HEK293T (cell line): Measurements from ENCODE around the gene PDCD1LG2.

Experiments used
- CTCF ChIA-PET: fragments of 350-600 bp; formaldehyde crosslinking; extraction: SDS; loops from one replicate; lab custom pipeline; 2021; ENCODE audit warnings: antibody characterized with exemption, inconsistent platforms; lab: Yijun Ruan, JAX
- POLR2A ChIA-PET: fragments of 350-600 bp; formaldehyde crosslinking; extraction: SDS; loops from one replicate; lab custom pipeline; 2020; ENCODE audit warnings: antibody characterized with exemption, inconsistent platforms; lab: Yijun Ruan, JAX
- DNase-seq: peaks from one replicate; pipeline ENCODE4 v3.0.0; 2012; ENCODE audit warnings: mixed read lengths; ENCODE audit errors: extremely low spot score
- ARNT ChIP-seq: fragments of 450-650 bp; IDR thresholded peaks from 2 replicates; pipeline ENCODE4 v1.6.1; 2017; ENCODE audit warnings: mild to moderate bottlenecking
- BHLHE40 ChIP-seq: fragments of 450-650 bp; IDR thresholded peaks from 2 replicates; pipeline ENCODE4 v1.6.1; 2016; ENCODE audit warnings: mild to moderate bottlenecking, moderate library complexity, borderline replicate concordance
- CTBP1 ChIP-seq: fragments of 450-650 bp; IDR thresholded peaks from 2 replicates; pipeline ENCODE4 v1.6.1; 2016; ENCODE audit warnings: borderline replicate concordance
- ELF4 ChIP-seq: fragments of 450-650 bp; IDR thresholded peaks from 2 replicates; pipeline ENCODE4 v1.6.1; 2017; ENCODE audit warnings: antibody characterized with exemption
- FOXA1 ChIP-seq: fragments of 450-650 bp; IDR thresholded peaks from 2 replicates; pipeline ENCODE4 v1.6.1; 2016; ENCODE audit warnings: mild to moderate bottlenecking
- FOXK2 ChIP-seq: fragments of 450-650 bp; IDR thresholded peaks from 2 replicates; pipeline ENCODE4 v1.6.1; 2016; ENCODE audit warnings: mild to moderate bottlenecking
- FOXM1 ChIP-seq: fragments of 450-650 bp; IDR thresholded peaks from 2 replicates; pipeline ENCODE4 v1.6.1; 2017; ENCODE audit warnings: mild to moderate bottlenecking, borderline replicate concordance
- HDGF ChIP-seq: fragments of 450-650 bp; IDR thresholded peaks from 2 replicates; pipeline ENCODE4 v1.6.1; 2017; ENCODE audit warnings: antibody characterized with exemption, borderline replicate concordance
- L3MBTL2 ChIP-seq: fragments of 450-650 bp; conservative IDR thresholded peaks from 2 replicates; pipeline ENCODE4 v1.6.1; 2016; ENCODE audit warnings: mild to moderate bottlenecking
- LEF1 ChIP-seq: fragments of 450-650 bp; IDR thresholded peaks from 2 replicates; pipeline ENCODE4 v1.6.1; 2017; ENCODE audit warnings: mild to moderate bottlenecking, borderline replicate concordance
- NFRKB ChIP-seq: fragments of 450-650 bp; IDR thresholded peaks from 2 replicates; pipeline ENCODE4 v1.6.1; 2016; ENCODE audit warnings: mild to moderate bottlenecking, moderate library complexity
- SP1 ChIP-seq: fragments of 450-650 bp; IDR thresholded peaks from 2 replicates; pipeline ENCODE4 v1.6.1; 2017
- SUZ12 ChIP-seq: fragments of 450-650 bp; IDR thresholded peaks from 2 replicates; pipeline ENCODE4 v1.6.1; 2016; ENCODE audit warnings: mild to moderate bottlenecking
- TARDBP ChIP-seq: fragments of 450-650 bp; IDR thresholded peaks from 2 replicates; pipeline ENCODE4 v1.6.1; 2016
- ZNF384 ChIP-seq: fragments of 450-650 bp; IDR thresholded peaks from 2 replicates; pipeline ENCODE4 v1.6.1; 2016
- TF ChIP-seq, protein P1 (sequence below): fragments of 450-650 bp; IDR thresholded peaks from 2 replicates; pipeline ENCODE4 v1.6.1; 2016

Gene PDCD1LG2

DNA sequence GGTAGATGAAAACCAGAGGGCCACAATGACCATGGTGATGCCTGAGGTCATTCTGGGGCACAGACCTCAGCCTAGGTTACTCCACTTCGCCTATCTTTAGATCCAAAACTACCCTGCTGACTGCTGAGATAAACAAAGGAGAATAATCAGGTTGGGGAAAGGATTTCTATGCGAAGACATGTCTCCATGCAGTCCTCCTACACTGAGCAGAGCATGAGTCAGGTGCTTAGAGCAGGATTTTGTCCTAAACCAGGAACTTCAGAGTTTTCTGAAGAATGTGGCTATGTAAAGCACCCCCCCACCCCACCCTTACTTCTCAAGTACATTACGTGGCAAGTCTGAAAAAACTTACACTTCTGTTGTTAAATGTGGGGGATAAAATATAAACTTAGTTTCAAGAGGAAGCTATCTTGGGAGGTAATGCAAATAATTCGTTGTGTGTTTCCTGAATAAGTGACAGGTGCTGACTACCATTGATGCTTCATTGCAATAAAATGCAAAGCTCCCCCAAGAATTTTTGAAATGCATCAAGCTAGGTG is 19.4 kb downstream of the PDCD1LG2 start:
- no peak for DNase-seq
- ChIA-PET CTCF (interaction anchor here (0.9 kb wide), 1 partner anchor 8 kb away, joined by 13 read pairs; no protein-coding TSS in a partner anchor), POLR2A (no interaction called here)
- no peak for TF ChIP-seq ELF4
- TF ChIP-seq SUZ12 = no peak
- TF ChIP-seq NFRKB = no peak
- no peak for TF ChIP-seq HDGF
- no peak for TF ChIP-seq ZNF384
- no peak for TF ChIP-seq FOXM1
- TF ChIP-seq BHLHE40 = no peak
- TF ChIP-seq L3MBTL2 = no peak
- TF ChIP-seq FOXA1 = no peak
- TF ChIP-seq, protein P1, sequence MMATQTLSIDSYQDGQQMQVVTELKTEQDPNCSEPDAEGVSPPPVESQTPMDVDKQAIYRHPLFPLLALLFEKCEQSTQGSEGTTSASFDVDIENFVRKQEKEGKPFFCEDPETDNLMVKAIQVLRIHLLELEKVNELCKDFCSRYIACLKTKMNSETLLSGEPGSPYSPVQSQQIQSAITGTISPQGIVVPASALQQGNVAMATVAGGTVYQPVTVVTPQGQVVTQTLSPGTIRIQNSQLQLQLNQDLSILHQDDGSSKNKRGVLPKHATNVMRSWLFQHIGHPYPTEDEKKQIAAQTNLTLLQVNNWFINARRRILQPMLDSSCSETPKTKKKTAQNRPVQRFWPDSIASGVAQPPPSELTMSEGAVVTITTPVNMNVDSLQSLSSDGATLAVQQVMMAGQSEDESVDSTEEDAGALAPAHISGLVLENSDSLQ = no peak
- TF ChIP-seq LEF1 = no peak
- TF ChIP-seq ARNT = no peak

DNA sequence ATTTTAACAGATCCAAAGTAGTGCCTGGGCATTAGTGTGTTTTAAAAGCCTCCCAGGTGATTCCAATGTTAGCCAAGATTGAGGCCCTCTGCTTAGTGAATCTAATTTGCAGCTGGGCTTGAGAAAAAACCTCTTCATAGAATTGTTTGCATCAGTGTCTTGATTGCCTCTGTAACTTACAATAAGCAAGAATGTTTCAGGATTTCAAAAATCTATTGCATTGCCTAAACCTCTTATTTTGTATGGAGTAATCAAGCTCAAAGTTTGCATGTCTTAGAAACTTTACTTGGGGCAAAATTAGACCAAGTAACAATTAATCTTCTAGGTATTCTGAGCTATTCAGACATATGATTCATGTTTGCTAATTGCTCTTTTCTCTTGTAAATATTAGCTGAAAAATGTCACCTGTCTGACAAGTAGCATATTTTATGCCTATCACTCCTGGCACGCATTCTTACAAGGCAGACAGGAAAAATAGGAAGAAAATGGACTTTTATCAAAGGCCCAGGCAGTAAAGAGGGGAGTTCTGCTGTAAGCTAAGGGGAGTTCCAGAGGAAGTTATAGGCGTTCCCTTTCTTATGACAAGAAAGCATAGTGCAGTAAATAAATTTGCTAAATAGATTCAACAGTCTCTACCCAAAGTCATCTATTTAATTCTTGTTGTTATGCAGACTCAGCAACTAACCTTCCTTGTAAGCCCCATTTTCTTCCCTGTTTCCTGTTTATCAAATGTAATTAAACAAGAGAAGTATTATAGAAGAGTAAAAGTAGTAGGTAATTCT is 21.0 kb downstream of the PDCD1LG2 start:
- DNase-seq = no peak
- TF ChIP-seq HDGF = no peak
- TF ChIP-seq CTBP1 = no peak
- TF ChIP-seq, protein P1 = no peak
- no peak for TF ChIP-seq SP1
- no peak for TF ChIP-seq FOXA1
- TF ChIP-seq NFRKB = no peak
- TF ChIP-seq TARDBP = no peak
- TF ChIP-seq BHLHE40 = no peak
- no peak for TF ChIP-seq FOXM1
- no peak for TF ChIP-seq LEF1
- TF ChIP-seq SUZ12 = no peak
- no peak for TF ChIP-seq ELF4
- no peak for TF ChIP-seq ARNT
- no peak for TF ChIP-seq ZNF384
- no peak for TF ChIP-seq FOXK2
- ChIA-PET CTCF (no interaction called here), POLR2A (no interaction called here)

DNA sequence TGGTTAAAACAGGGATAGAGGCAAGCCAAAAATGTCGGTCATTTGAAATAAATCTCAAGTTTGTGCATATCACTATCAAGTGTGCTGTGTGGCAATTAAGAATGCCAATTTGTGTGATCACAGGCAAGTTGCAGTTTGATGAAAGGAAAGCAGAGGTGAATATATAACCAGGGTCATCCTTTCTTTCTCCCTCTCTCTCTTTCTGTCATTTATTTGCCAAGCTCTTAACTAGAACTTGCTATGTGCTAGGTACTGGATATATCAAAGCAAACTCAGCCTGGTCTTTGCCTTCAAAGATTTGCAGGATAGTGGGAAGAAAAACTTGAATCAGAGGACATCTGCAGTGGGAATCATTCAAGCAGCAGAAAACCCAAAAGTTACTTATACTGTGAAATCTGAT is 22.0 kb downstream of the PDCD1LG2 start:
- CTCF ChIA-PET = no interaction called here
- POLR2A ChIA-PET = no interaction called here
- no peak for DNase-seq
- no peak for TF ChIP-seq SUZ12
- TF ChIP-seq CTBP1 = no peak
- no peak for TF ChIP-seq FOXM1
- TF ChIP-seq HDGF = no peak
- TF ChIP-seq ZNF384 = no peak
- TF ChIP-seq FOXA1 = no peak
- TF ChIP-seq NFRKB = no peak
- TF ChIP-seq, protein P1 = no peak
- no peak for TF ChIP-seq L3MBTL2
- no peak for TF ChIP-seq ELF4
- TF ChIP-seq FOXK2 = no peak
- TF ChIP-seq ARNT = no peak

DNA sequence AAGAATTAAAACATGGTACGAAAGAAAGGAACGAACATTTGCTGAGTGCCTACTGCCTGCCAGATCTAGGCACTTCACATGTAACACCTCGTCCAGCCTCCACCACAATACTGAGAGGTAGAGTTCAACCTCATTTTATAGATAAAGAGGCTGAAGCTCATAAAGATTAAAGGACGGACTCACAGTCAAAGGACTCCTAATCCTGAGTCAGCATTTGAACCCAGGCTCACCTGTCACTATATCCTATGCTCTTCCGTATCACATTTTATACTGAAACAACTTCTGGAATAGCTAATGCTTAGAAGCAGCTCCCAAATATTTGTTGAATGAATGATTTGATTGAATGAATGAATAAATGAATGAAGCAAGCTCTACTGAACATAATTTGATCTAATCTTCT is 22.5 kb downstream of the PDCD1LG2 start:
- ChIA-PET POLR2A (no interaction called here), CTCF (no interaction called here)
- no peak for DNase-seq
- TF ChIP-seq SUZ12 = no peak
- no peak for TF ChIP-seq FOXA1
- no peak for TF ChIP-seq CTBP1
- TF ChIP-seq TARDBP = no peak
- TF ChIP-seq L3MBTL2 = no peak
- no peak for TF ChIP-seq HDGF
- TF ChIP-seq, protein P1 = no peak
- no peak for TF ChIP-seq SP1
- no peak for TF ChIP-seq FOXK2
- TF ChIP-seq LEF1 = no peak
- TF ChIP-seq ARNT = no peak
- TF ChIP-seq ZNF384 = no peak
- no peak for TF ChIP-seq BHLHE40
- no peak for TF ChIP-seq NFRKB
- no peak for TF ChIP-seq FOXM1
- no peak for TF ChIP-seq ELF4

DNA sequence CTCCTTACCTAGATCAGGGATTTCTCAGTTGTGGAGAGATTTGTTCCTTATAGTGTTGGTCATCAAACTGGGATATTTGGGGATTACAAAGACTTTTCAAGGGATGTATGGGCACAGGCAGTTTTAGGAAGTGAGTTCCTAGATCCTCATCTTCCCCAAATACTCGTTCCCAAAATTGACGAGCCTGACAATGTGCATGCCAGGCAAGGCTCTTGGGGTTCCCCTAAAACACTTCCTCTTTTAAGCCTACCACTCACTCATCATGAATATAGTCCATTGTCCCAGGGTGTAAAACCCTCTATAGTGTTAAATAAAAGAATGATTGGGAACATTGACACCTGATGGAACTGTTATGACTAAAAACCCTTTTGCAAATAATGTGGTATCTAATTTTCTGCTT is 26.4 kb downstream of the PDCD1LG2 start:
- ChIA-PET CTCF (no interaction called here), POLR2A (no interaction called here)
- TF ChIP-seq SP1 (no peak), ELF4 (no peak), CTBP1 (no peak), TARDBP (no peak), FOXK2 (no peak), LEF1 (no peak), L3MBTL2 (no peak), FOXM1 (no peak), FOXA1 (no peak), HDGF (no peak), ZNF384 (no peak), BHLHE40 (no peak), NFRKB (no peak), ARNT (no peak), SUZ12 (no peak)
- TF ChIP-seq, protein P1 = no peak
- DNase-seq = no peak
